Activated naive CD4-positive, alpha-beta T cell treated with anti-CD3 and anti-CD28 coated beads, Interleukin-2, amount 50 U/mL, for 72 hours (primary cell): Measurements from ENCODE around the gene ENGASE. TPM values are rescaled to one million over a fixed set of nuclear protein-coding genes. Genes with fewer than 3 reads are reported as not detected.
A peak's percentile ranks its signal among the peaks of the same experiment; 100 is the strongest.

Experiments
- ATAC-seq, 2 donors: fragments of 150-1000 bp; cut with Tn5 transposase; 2 replicates each; pipeline ENCODE4 v1.10.0; 2021; ENCODE audit warnings: mild to moderate bottlenecking in 2 of 2, moderate library complexity in 2 of 2
- DNase-seq, 2 donors: peaks; one replicate each; pipeline ENCODE4 v3.0.0; 2021 to 2022; ENCODE audit warnings: low spot score in 2 of 2
- H3K27ac Mint-ChIP-seq, 2 donors: one replicate each; pipeline ENCODE4 v1.8.0; 2022; ENCODE audit warnings: mild to moderate bottlenecking in 2 of 2, mixed read lengths in 2 of 2
- H3K36me3 Mint-ChIP-seq, 2 donors: one replicate each; pipeline ENCODE4 v1.8.0; 2022; ENCODE audit warnings: mixed read lengths in 2 of 2
- H3K9me3 Mint-ChIP-seq, 2 donors: one replicate each; pipeline ENCODE4 v1.8.0; 2022; ENCODE audit warnings: mixed read lengths in 2 of 2
- total RNA-seq, 2 donors: library from RNA; stranded (reverse); gene quantifications; one replicate each; pipeline ENCODE4 v1.2.3, GENCODE V29; 2022

Gene ENGASE
- total RNA-seq, 2 donors from 2014 or later, result 31.5 to 40.5 TPM

DNA sequence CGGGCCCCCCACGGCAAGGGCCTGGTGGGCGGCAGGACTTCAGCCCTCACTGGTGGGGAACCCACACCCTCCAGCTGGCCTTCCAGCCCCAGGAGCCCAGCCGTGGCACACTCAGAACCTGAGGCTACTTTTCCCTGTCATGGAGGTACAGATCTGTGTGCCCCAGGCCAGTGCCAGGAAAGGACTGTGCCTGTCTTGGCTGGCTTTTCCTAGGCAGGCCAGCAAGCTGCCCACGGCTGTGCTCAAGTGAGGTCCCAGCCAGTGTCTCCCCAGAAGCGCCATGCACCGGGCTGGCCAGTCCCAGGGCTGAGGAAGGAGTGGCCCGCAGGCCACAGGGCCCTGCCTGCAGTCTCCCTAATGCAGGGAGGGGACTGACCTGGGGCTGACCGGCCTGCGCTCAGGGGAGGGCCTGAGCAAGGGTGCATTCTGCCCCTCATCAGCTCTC lies 16.6 kb downstream of the ENGASE start:
- Mint-ChIP-seq H3K36me3 (no peaks in the 10 kb centered on the region), H3K27ac (no peak overlapping the region), H3K9me3 (no peaks in the 10 kb centered on the region)
- DNase-seq (no peak), ATAC-seq (no peak)

DNA sequence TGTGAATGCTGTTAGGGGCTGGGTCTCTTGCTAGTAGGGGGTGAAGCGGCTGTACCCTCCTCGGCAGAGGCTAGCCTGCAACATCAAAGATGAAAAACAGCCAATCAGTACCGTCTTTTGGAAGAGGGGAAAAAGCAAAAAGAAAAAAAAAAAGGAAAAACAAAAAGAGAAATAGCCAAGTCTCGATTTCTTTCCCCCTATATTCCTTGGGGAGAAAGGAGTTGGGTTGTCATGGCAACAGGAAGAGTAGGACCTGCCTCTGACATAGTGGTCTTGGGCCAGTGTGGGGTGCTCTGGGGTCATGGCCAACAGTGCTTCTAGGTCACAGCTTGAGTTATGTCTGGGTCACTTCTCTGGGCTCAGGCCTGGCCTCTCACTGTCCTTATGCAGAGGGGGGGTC lies 17.9 kb downstream of the ENGASE start:
- ATAC-seq (no peak), DNase-seq (no peak)
- H3K27ac Mint-ChIP-seq, result no peak overlapping the region
- H3K9me3 Mint-ChIP-seq, result no peaks in the 10 kb centered on the region
- H3K36me3 Mint-ChIP-seq, result no peaks in the 10 kb centered on the region

DNA sequence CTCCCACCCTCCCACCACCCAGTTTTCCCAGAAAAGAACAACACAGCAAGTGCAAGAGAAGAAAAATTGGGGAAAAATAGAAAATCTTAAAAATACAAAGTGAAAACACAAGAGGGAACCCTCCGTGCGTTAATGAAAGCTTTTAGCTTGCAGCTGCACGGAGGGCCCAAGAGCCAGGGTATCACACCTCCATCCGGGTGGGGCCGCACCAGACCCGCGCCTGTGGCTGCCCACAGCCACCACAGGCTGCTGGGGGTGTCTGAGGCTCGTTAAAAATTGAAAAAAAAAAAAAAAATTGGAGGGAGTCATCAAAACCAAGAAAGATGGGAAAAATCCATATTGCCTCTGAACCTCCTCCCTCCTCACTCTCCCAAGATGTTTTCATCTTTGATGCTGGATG lies 18.6 kb downstream of the ENGASE start:
- H3K36me3 Mint-ChIP-seq, result no peaks in the 10 kb centered on the region
- ATAC-seq, result no peak

DNA sequence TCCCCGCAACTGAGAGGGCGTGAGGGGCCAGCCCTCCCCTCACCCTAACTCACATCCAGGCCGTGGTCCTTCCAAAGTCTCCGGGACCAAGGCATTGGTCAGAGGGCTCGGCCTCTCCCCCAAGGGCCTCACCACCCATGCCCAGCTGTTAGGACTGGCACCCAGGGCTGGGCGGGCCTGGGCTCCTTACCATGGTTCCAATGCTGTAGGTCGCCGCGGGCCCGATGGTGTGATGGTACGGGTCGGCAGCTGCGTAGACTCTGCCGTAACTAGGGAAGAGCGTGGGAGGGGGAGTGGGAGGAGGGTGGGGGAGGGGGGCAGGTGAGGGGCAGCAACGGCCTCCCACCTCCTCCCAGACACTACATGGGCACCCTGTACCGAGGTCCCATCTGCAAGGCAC lies 19.6 kb downstream of the ENGASE start:
- ATAC-seq, result no peak
- no peak overlapping the region for H3K27ac Mint-ChIP-seq

More for the DNA sequence above, 18.6 kb downstream of the ENGASE start:
- no peak overlapping the region for H3K27ac Mint-ChIP-seq
- no peaks in the 10 kb centered on the region for H3K9me3 Mint-ChIP-seq
- no peak for DNase-seq

DNA sequence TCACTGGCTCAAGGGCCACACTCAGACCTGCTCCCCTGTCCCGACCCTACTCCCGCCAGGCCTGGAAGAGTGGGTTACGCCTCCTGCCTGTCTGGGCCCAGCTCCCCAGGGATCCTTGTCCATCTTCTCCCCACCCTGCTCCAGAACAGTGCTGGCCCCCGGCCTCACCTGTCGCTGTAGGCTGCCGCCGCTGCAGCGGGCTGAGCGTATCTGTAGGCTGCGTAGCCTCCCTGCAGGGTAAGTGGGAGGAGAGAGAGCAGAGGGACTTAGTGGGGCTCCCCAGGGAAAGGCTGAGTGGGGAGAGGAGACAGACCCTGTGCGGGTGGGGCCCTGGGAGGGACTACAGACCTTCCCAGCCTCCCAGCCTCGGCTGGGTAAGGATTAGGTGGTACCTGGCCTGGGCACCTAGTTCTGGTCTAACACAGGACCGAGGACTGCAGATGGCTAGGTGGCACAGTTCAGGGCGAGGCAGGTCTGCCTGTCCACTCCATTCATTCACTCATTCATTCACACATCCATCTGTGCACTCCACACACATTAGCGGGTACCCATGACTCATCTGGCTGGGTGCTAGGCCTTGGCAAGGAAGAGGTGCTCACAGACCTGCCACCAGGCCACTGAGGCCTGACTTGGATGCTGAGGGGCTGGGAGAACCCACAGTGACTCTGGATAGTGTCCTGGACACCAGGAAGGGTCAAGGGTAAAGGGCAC lies 20.9 kb downstream of the ENGASE start:
- ATAC-seq (peak in 1 of 2 donors; percentile 21), DNase-seq (no peak)
- H3K27ac Mint-ChIP-seq, result no peak overlapping the region
- no peaks in the 10 kb centered on the region for H3K36me3 Mint-ChIP-seq
- no peaks in the 10 kb centered on the region for H3K9me3 Mint-ChIP-seq

More for the DNA sequence above, 19.6 kb downstream of the ENGASE start:
- no peak for DNase-seq
- Mint-ChIP-seq H3K9me3 (no peaks in the 10 kb centered on the region), H3K36me3 (no peaks in the 10 kb centered on the region)

DNA sequence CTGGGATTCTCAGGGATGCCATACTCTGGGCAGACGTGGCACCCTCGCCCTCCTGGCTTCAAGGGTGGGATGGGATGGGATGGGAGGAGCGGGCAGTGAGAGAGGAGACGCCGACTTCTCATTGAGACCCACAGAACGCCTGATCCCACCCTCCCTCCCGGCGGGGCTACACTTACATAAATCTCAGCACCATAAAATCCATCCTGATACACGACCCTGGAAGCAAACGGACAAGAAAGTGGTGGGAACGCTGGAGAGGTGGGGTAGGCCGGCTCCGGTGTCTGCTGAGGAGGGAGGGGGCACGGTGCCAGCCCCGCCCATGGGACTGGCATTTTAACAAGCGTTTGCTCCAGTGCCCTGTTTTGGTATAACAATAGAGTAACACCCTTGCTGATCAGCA lies 21.9 kb downstream of the ENGASE start:
- Mint-ChIP-seq H3K9me3 (no peaks in the 10 kb centered on the region), H3K27ac (no peak overlapping the region), H3K36me3 (no peaks in the 10 kb centered on the region)
- DNase-seq, result no peak
- ATAC-seq, result no peak

DNA sequence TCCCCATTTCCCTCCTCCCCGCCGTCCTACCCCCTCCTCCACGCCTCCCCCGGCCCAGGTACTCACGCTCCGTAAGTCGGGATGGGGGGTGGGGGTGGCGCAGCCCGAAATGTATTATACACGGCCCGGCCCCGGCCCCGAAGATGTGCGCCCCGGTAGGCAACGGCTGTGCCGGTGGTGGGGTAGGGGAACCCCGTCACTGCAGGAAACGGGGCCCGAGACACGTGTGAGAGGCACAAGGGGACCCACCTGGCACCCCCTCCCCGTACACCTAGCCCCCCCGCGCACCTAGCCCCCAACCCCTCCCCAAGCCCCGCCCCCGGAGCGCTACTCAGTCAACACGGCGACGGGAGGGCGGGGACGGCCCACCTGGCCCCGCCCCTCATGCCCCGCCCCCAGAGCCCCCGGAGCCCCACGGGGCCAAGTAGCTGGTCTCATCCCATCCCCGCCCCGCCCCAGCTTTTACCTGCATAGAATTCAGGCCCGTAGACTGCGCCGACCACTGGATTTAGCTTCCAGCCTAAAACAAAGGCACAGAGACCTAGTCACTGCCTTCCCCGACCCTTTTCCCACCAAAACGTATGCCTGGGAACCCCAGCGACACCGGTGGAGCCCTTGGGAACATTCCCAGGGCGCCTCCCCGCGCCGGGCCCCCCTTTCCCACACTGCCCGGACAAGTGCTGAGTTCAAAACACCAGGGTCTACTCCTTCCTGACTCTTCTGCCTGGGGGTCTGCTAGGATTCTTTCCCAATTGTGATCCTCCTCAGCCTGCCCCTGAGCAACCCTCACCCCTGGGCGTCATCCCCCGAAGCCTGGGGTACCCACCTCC lies 22.8 kb downstream of the ENGASE start:
- Mint-ChIP-seq H3K9me3 (no peaks in the 10 kb centered on the region), H3K27ac (no peak overlapping the region), H3K36me3 (no peaks in the 10 kb centered on the region)
- no peak for DNase-seq
- peak in 1 of 2 donors; percentile 25 for ATAC-seq

DNA sequence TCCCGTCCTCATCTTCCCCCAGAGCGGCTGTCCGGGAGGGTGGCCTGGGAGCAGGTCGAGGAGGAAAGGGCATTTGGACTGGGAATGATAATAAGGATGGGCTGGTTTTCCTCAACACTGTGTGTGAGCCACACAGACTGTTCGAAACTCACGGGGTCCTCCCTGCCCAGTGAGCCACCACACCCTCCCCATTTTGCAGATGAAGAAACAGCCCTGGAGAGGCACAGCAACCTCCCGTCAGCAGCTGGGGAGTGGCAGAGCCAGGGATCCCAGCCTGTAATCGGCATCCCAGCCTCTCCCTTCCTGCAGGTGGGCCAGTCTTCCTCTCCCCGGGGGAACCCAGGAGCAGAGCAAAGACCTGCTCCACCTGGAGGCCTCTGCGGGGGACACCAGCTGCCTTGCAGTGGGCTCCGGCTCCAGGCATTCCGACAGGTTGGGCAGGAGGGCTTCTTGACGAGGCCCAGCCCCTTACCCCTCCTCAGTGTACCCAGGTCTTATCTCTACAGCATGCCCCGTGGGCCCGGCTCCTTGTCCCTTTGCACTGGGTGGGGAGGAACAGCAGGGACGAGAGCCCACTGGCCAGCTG lies 23.8 kb downstream of the ENGASE start:
- DNase-seq (no peak), ATAC-seq (no peak)
- H3K27ac Mint-ChIP-seq, result no peak overlapping the region
- H3K36me3 Mint-ChIP-seq, result no peaks in the 10 kb centered on the region
- H3K9me3 Mint-ChIP-seq, result no peaks in the 10 kb centered on the region

DNA sequence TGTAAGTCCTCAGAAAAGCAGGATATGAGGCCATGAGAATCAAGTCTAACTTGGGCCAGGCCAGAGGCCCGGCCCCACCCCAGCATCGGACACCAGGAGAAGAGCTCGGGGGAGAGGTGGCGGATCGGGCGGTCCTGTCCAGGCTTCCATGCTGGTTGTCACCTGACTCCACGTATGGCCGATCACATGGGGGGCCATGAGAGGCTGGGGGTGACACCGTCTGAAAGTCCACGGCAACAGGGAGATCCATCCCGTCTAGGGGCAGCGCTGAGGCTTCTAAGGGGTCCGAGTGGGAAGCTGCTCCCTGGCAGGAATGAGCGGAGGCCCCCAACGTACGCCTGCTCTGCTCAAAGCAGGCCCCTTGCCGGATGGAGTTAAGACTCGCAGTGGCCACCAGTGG lies 25.8 kb downstream of the ENGASE start:
- H3K9me3 Mint-ChIP-seq, result no peaks in the 10 kb centered on the region
- H3K27ac Mint-ChIP-seq, result no peak overlapping the region
- H3K36me3 Mint-ChIP-seq, result no peaks in the 10 kb centered on the region
- DNase-seq, result no peak
- no peak for ATAC-seq

DNA sequence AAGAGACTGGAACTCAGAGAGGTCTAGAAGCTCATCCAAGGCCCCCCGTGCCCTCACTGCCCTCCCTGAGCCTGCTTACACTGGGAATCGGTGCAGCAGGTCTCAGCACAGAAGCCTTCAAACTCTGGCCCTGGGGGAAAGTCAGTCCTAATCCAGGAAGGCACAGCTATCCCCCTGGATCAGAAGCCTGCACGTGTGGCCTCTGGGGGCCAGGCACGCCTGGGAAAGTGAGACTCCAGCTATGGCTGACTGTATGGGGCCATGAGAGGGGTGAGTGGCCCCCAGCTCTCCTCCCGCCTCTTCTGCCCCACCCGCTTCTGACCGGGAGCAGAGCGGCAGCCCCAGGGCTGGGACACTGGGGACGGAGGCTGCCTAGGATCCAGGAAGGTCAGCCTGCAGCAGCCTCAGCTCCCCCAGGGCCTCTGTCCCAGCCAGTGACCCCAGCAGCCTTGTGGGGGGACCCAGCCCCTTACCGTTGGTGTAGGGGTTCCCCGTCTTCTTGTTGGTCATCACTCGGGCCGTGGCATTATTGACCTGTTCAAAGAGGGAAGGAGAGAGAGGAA lies 26.6 kb downstream of the ENGASE start:
- H3K9me3 Mint-ChIP-seq, result no peaks in the 10 kb centered on the region
- no peak overlapping the region for H3K27ac Mint-ChIP-seq
- H3K36me3 Mint-ChIP-seq, result no peaks in the 10 kb centered on the region
- DNase-seq (no peak), ATAC-seq (no peak)

DNA sequence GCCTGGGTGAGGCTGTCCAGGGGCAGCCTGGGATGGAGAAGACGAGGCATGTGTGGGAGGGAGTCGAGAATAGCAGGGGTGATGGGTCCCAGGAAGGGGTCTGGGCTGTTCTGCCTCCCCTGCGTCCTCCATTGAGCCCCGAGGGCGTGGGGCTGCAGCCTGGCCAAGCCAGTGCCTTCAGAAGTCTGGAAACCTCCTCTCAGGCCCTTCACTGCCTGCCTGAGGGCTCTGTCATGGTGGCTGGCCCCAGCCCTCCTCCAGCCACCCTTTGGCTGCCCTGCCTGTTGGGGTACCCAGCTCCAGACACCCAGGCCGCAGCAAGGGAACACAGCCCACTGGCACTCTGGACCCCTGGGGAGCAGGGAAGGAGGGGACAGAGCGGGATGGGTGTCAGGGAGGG lies 27.6 kb downstream of the ENGASE start:
- ATAC-seq, result no peak

DNA sequence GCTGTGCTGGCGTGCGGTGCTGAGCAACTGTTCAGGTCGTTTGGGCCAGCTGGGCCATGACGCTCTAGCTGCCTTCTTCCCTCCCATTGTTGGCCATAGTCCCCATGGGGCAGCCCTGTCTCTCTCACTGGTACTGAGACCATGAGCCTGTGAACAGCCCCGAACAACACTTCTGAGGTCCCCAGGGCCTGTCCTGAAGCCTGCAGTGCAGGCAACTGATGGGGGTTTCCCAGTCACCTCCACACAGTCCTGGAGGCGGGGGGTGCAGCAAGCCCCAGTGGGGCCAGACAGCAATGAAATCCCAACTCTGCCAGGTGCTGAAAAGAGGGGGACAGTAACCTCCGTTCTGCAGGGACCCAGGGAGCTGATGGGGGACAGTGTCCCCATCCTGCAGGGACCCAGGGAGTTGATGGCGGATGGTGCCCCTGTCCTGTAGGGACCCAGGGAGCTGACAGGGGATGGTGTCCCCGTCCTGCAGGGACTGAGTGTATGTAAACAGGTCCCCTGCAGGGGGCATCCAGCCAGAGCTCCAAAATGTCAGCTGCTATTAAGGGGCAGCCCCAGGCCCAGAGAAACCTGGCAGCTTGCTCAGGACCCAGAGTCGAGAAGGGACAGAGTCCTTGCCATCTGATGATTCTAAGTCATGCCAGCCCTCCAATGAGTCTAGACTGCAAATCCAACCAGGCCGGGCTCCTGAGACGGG lies 30.4 kb downstream of the ENGASE start:
- ATAC-seq (peak in 1 of 2 donors; percentile 13), DNase-seq (no peak)
- Mint-ChIP-seq H3K9me3 (no peaks in the 10 kb centered on the region), H3K36me3 (no peaks in the 10 kb centered on the region), H3K27ac (no peak overlapping the region)

More for the DNA sequence above, 27.6 kb downstream of the ENGASE start:
- Mint-ChIP-seq H3K27ac (no peak overlapping the region), H3K36me3 (no peaks in the 10 kb centered on the region), H3K9me3 (no peaks in the 10 kb centered on the region)
- no peak for DNase-seq

DNA sequence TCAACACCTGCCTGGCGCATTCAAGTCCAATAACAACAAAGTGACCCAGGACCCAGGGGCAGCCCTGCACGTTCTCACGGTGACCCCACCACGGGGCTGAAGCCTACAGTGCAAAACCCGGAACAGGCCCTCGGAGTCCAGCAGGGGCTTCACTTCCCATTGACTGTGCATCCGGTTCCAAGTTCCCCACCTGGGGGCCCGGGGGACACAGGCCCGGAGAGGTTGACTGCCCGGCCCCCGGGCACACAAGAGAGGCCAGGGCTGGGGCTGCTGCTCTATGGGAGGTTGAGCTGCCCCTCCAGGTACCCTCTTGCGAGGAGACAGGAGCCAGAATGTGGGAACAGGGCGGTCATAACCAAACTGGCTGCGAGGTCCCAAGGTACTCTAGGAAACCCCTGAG lies 31.3 kb downstream of the ENGASE start:
- H3K27ac Mint-ChIP-seq, result no peak overlapping the region
- H3K9me3 Mint-ChIP-seq, result no peaks in the 10 kb centered on the region
- no peak for ATAC-seq
- no peak for DNase-seq
- no peaks in the 10 kb centered on the region for H3K36me3 Mint-ChIP-seq

DNA sequence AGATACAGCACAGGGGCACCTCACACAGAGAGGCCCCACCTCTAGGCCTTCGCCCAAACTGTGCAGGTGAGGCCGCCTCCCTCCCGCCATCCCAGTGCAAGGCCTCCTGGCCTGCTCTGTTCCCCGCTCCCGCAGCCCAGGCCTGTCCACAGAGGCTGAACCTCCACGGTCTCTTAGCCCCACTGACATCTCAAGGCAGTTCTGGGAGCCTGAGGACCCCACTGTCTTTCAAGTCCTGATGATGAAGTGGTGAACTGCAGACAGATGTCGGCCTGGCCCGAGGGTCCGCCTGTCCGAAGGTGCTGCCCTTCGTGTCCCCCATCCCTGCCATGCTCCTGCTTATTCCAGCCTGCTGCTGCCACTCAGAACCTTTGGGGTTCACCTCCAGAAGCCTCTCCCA lies 32.3 kb downstream of the ENGASE start:
- ATAC-seq (no peak), DNase-seq (no peak)
- H3K9me3 Mint-ChIP-seq, result no peaks in the 10 kb centered on the region
- H3K27ac Mint-ChIP-seq, result no peak overlapping the region
- H3K36me3 Mint-ChIP-seq, result no peaks in the 10 kb centered on the region

DNA sequence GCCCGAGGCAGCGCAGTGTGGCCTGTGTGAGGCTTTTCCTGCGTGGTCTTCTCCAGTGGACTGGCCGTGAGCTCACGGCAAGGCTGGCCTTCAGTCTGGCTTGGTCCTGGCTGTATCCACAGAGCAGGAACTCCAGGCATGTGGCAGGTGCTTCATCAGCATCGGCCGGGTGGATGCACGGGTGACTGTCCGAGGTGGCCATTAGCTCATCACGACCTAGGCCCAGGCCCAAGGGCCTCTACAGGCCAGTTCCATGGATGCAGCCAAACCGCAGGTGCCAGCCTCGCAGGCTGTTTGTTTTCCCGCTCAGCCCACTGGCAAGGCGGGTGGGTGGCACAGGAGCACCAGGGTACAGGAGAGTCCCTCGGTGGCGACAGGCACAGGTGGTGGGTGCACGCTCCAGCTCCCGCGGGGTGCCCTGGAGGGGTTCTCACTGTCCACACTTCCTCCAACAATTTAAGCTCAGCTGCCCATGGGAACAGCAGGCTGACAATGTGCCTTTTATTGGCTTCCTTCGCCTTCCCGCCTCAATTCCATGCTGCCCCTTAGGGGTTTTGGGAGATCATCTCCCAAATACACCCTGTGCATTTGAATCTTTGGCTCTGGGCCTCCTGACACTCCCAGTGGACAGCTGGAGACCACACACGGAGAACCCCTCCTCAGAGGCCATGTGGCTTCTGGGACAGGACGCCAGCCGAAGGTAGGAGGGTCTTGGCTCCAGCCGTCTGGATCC lies 33.0 kb downstream of the ENGASE start:
- Mint-ChIP-seq H3K27ac (no peak overlapping the region), H3K36me3 (no peaks in the 10 kb centered on the region), H3K9me3 (no peaks in the 10 kb centered on the region)
- ATAC-seq, result no peak
- no peak for DNase-seq

DNA sequence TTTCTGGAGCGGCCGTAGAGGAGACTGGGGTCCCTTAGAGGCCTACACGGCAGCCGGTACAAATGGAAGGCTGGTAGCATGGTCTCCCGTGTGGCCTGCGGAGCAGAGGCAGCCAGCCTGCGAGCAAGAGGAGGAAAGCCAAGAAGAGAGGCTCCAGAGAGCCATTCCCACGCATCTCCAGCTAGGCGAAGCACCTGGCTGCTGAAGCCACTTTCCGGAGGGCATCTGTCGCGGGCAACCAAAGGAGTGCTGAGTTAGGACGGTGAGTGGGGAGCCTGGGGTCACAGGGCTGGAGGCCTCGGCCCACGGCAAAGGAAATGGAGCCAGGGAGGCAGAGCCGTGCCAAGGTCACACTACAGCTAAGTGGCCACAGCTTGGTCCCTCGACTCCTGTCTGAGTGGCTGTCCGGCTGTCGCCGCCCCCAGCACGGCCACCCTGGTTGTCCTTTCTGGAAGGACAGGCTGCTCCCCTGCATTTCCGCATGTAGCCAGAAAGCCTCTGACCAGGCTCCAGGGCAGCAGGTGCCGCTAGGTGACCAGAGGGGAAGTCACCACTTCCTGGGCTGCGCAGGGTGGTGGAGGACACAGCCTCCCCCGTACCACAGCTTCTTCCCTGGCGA lies 33.7 kb downstream of the ENGASE start:
- no peak for ATAC-seq
- Mint-ChIP-seq H3K36me3 (no peaks in the 10 kb centered on the region), H3K9me3 (no peaks in the 10 kb centered on the region)

More for the DNA sequence above, 33.7 kb downstream of the ENGASE start:
- DNase-seq, result no peak
- H3K27ac Mint-ChIP-seq, result no peak overlapping the region
